HG03095 (cell line): ENCODE data around the gene PFN3.
A peak's percentile ranks its signal among the peaks of the same experiment; 100 is the strongest.
"Not testable (repeated sequence)": the region's sequence is repeated elsewhere in the genome, so short reads cannot be mapped to it uniquely, and the experiment has no call there.

Experiments
- ATAC-seq: cut with Tn5 transposase; IDR thresholded peaks from one replicate; pipeline ENCODE4 v1.9.1; 2021; ENCODE audit warnings: moderate library complexity; ENCODE audit not compliant: unreplicated experiment

Gene PFN3

GRCh38 chr5:177425801-177426565 lies 25.5 kb upstream of the PFN3 start:
- ATAC-seq: peak; percentile 69

GRCh38 chr5:177425196-177425800 lies 24.8 kb upstream of the PFN3 start:
- no peak for ATAC-seq

- ATAC-seq: no peak
Measured at GRCh38 chr5:177423671-177424070, 23.2 kb upstream of the PFN3 start.

- ATAC-seq: no peak
Measured at GRCh38 chr5:177421062-177421798, 20.8 kb upstream of the PFN3 start.

GRCh38 chr5:177420472-177420871 lies 20.0 kb upstream of the PFN3 start:
- not testable (repeated sequence) for ATAC-seq

- no peak for ATAC-seq
Measured at GRCh38 chr5:177419046-177419445, 18.6 kb upstream of the PFN3 start.

GRCh38 chr5:177417081-177417480 lies 16.6 kb upstream of the PFN3 start:
- ATAC-seq: not testable (repeated sequence)

- ATAC-seq: no peak
Measured at GRCh38 chr5:177414481-177414880, 14.0 kb upstream of the PFN3 start.

- peak; percentile 58 for ATAC-seq
Measured at GRCh38 chr5:177412603-177413233, 12.3 kb upstream of the PFN3 start.

- ATAC-seq: no peak
Measured at GRCh38 chr5:177410575-177410974, 10.1 kb upstream of the PFN3 start.

GRCh38 chr5:177409043-177409801 lies 8.8 kb upstream of the PFN3 start, which contains the start of gene F12:
Gene F12 (minus strand): TSS chr5:177409564. CDS start chr5:177409527, 37 bp downstream.
- no peak for ATAC-seq

GRCh38 chr5:177405805-177406204 lies 5.3 kb upstream of the PFN3 start:
- ATAC-seq: no peak

- ATAC-seq: no peak
Measured at GRCh38 chr5:177405312-177405711, 4.9 kb upstream of the PFN3 start.

GRCh38 chr5:177404641-177405179 lies 4.2 kb upstream of the PFN3 start:
- no peak for ATAC-seq

- peak; percentile 74 for ATAC-seq
Measured at GRCh38 chr5:177403792-177404640, 3.6 kb upstream of the PFN3 start.

- ATAC-seq: peak; percentile 19
Measured at GRCh38 chr5:177403102-177403791, 2.8 kb upstream of the PFN3 start.

GRCh38 chr5:177402271-177403043 lies 2.0 kb upstream of the PFN3 start:
- ATAC-seq: no peak

GRCh38 chr5:177397875-177398390 lies 2.5 kb downstream of the PFN3 start:
- ATAC-seq: no peak
